ENCODE results near the gene INO80E. TPM values are rescaled to one million over a fixed set of nuclear protein-coding genes. Genes with fewer than 3 reads are reported as not detected.

Gene INO80E
- polyA plus RNA-seq, 2 of the 4 experiments (the other 2 are of a cell fraction) = 41.3 to 89.0 TPM

DNA sequence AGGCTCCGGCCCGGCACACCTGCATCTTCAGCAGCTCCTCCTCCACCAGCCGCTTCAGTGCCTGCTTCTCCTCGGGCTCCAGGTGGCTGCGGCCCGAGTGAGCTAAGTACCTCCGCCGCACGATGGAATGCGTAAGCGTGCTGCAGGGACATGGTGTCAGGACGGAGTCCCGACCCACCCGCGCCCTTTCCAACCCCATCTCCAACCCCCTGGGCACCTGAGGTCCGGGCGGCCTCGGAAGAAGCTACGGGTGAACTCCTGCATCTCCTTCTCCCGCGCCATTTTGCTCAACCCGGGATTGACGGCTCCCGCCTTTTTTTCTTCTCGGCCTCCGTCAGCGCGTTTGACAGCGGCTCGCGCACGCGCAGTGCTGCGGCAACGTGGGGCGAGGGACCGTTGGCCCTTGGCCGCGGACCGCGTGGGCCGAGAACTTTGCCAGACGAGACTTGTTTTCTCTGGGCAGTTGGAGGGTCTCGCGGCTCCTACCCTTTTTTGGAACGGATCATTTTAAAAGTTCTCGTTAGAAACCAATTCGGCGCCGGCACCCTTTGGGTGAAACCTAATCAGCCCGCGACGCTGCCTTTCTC lies 624 bp upstream of the INO80E start, which contains the start of gene HIRIP3 (continued):
- TF ChIP-seq ZFP36 (IDR thresholded peaks at IDR 0.05; ENCODE audit: borderline replicate concordance, partially characterized antibody) = no peak
- TF ChIP-seq JUNB (IDR thresholded peaks at IDR 0.05) = no peak
- TF ChIP-seq MYC (IDR thresholded peaks at IDR 0.05; ENCODE audit: borderline replicate concordance, low read length) = peak; percentile 84
- no peak for TF ChIP-seq CHD2 (IDR thresholded peaks at IDR 0.05; ENCODE audit: low read length, partially characterized antibody)
- TF ChIP-seq, protein P1, sequence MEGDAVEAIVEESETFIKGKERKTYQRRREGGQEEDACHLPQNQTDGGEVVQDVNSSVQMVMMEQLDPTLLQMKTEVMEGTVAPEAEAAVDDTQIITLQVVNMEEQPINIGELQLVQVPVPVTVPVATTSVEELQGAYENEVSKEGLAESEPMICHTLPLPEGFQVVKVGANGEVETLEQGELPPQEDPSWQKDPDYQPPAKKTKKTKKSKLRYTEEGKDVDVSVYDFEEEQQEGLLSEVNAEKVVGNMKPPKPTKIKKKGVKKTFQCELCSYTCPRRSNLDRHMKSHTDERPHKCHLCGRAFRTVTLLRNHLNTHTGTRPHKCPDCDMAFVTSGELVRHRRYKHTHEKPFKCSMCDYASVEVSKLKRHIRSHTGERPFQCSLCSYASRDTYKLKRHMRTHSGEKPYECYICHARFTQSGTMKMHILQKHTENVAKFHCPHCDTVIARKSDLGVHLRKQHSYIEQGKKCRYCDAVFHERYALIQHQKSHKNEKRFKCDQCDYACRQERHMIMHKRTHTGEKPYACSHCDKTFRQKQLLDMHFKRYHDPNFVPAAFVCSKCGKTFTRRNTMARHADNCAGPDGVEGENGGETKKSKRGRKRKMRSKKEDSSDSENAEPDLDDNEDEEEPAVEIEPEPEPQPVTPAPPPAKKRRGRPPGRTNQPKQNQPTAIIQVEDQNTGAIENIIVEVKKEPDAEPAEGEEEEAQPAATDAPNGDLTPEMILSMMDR (IDR thresholded peaks at IDR 0.05) = no peak
- no peak for TF ChIP-seq EP300 (IDR thresholded peaks at IDR 0.05)
- TF ChIP-seq, protein P2, sequence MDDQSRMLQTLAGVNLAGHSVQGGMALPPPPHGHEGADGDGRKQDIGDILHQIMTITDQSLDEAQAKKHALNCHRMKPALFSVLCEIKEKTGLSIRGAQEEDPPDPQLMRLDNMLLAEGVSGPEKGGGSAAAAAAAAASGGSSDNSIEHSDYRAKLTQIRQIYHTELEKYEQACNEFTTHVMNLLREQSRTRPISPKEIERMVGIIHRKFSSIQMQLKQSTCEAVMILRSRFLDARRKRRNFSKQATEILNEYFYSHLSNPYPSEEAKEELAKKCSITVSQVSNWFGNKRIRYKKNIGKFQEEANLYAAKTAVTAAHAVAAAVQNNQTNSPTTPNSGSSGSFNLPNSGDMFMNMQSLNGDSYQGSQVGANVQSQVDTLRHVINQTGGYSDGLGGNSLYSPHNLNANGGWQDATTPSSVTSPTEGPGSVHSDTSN (IDR thresholded peaks at IDR 0.05) = no peak
- no peak for TF ChIP-seq NPAS2 (CRISPR knock-in tag; IDR thresholded peaks at IDR 0.05; ENCODE audit: borderline replicate concordance)
- peak; percentile 71; the same call in 1 of the 2 replicates for TF ChIP-seq PHF8 (IDR thresholded peaks at IDR 0.05; ENCODE audit: borderline replicate concordance, low read depth)
- TF ChIP-seq, protein P3, sequence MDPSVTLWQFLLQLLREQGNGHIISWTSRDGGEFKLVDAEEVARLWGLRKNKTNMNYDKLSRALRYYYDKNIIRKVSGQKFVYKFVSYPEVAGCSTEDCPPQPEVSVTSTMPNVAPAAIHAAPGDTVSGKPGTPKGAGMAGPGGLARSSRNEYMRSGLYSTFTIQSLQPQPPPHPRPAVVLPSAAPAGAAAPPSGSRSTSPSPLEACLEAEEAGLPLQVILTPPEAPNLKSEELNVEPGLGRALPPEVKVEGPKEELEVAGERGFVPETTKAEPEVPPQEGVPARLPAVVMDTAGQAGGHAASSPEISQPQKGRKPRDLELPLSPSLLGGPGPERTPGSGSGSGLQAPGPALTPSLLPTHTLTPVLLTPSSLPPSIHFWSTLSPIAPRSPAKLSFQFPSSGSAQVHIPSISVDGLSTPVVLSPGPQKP (IDR thresholded peaks at IDR 0.05; ENCODE audit: low read depth, low read length) = no peak
- peak; percentile 78 for TF ChIP-seq HDAC2 (IDR thresholded peaks at IDR 0.05)
- no peak; the same call in 1 of the 2 replicates for TF ChIP-seq HEYL (CRISPR knock-in tag; IDR thresholded peaks at IDR 0.05)
- TF ChIP-seq ZSCAN20 (CRISPR knock-in tag; IDR thresholded peaks at IDR 0.05) = no peak
- no peak for TF ChIP-seq EHMT2 (IDR thresholded peaks at IDR 0.05; ENCODE audit: low read depth)
- TF ChIP-seq NR3C1 (IDR thresholded peaks at IDR 0.05) = no peak
- no peak; a peak in 1 of 5 replicates for TF ChIP-seq JUN (IDR thresholded peaks at IDR 0.05)
- TF ChIP-seq MAZ (IDR thresholded peaks at IDR 0.05; ENCODE audit: borderline replicate concordance, low read depth, low read length) = no peak
- TF ChIP-seq BHLHE40 (IDR thresholded peaks at IDR 0.05; ENCODE audit: low read depth, low read length) = no peak
- peak in 1 of 2 experiments; percentile 16; a peak in 1 of 4 replicates for TF ChIP-seq CEBPB (IDR thresholded peaks at IDR 0.05)
- TF ChIP-seq TP53 (CRISPR knock-in tag; IDR thresholded peaks at IDR 0.05) = 0 out of 2 replicates have a peak, but pooled peaks have one; percentile 12
- TF ChIP-seq POLR2A (IDR thresholded peaks at IDR 0.05; ENCODE audit: low read length) = no peak; the same call in 1 of the 2 replicates
- no peak for TF ChIP-seq ESRRA (IDR thresholded peaks at IDR 0.05; ENCODE audit: borderline replicate concordance, low read length)
- no peak for TF ChIP-seq RNF2 (IDR thresholded peaks at IDR 0.05; ENCODE audit: borderline replicate concordance, low read depth)
- TF ChIP-seq KDM5A (IDR thresholded peaks at IDR 0.05) = no peak
- TF ChIP-seq EHF (CRISPR knock-in tag; IDR thresholded peaks at IDR 0.05) = peak; percentile 21; the same call in 1 of the 2 replicates
- TF ChIP-seq RAD21 (conservative IDR thresholded peaks at IDR 0.05 in 1 of 2, IDR thresholded peaks at IDR 0.05 in 1 of 2) = no peak
- no peak for TF ChIP-seq ZC3H11A (IDR thresholded peaks at IDR 0.05)
- TF ChIP-seq RCOR1 (IDR thresholded peaks at IDR 0.05; ENCODE audit: low read depth, low read length) = no peak
- no peak for TF ChIP-seq POLR2AphosphoS2 (conservative IDR thresholded peaks at IDR 0.05; ENCODE audit: low read length)
- TF ChIP-seq FOSB (CRISPR knock-in tag; IDR thresholded peaks at IDR 0.05) = no peak
- peak; percentile 72; the same call in 1 of the 2 replicates for TF ChIP-seq HOXB13 (CRISPR knock-in tag; IDR thresholded peaks at IDR 0.05; ENCODE audit: low read depth)
- TF ChIP-seq ZNF302 (CRISPR knock-in tag; IDR thresholded peaks at IDR 0.05) = no peak

Measured in A549 (cell line).